Skeletal muscle tissue (tissue), 4 donors: ENCODE data around the gene PLEKHG4B. TPM values are rescaled to one million over a fixed set of nuclear protein-coding genes. Genes with fewer than 3 reads are reported as not detected.
A peak's percentile ranks its signal among the peaks of the same experiment; 100 is the strongest.

Source experiments
- H3K27ac ChIP-seq: one replicate; pipeline ENCODE4 v1.7.0; 2013; ENCODE audit warnings: mild to moderate bottlenecking, low read depth, low read length, inconsistent platforms
- H3K27me3 ChIP-seq, 3 donors: one replicate each; pipeline ENCODE4 v1.7.0; 2013; ENCODE audit warnings: low read length in 3 of 3; ENCODE audit not compliant: control insufficient read depth in 3 of 3, insufficient read depth in 3 of 3
- H3K36me3 ChIP-seq, 3 donors: one replicate each; pipeline ENCODE4 v1.7.0; 2013; ENCODE audit warnings: low read length in 3 of 3; ENCODE audit not compliant: control insufficient read depth in 3 of 3, insufficient read depth in 3 of 3
- H3K4me1 ChIP-seq, 3 donors: one replicate each; pipeline ENCODE4 v1.7.0; 2013; ENCODE audit warnings: low read length in 3 of 3, mild to moderate bottlenecking in 3 of 3; ENCODE audit not compliant: control insufficient read depth in 3 of 3, insufficient read depth in 3 of 3
- H3K4me3 ChIP-seq, 3 donors: one replicate each; pipeline ENCODE4 v1.7.0; 2013; ENCODE audit warnings: low read length in 3 of 3
- H3K9ac ChIP-seq, 3 donors: one replicate each; pipeline ENCODE4 v1.7.0; 2013; ENCODE audit warnings: low read length in 3 of 3, mild to moderate bottlenecking in 3 of 3, moderate library complexity in 2 of 3, low read depth in 1 of 3
- H3K9me3 ChIP-seq, 3 donors: one replicate each; pipeline ENCODE4 v1.7.0; 2013; ENCODE audit warnings: low read length in 3 of 3; ENCODE audit not compliant: control insufficient read depth in 3 of 3
- total RNA-seq: library from RNA; depleted of rRNA; stranded (reverse); fragments of >200 nt; gene quantifications from one replicate; pipeline ENCODE4 v1.2.3, GENCODE V29; 2014
- donor health status: Osteomylitis.

The PLEKHG4B gene
- total RNA-seq, 1 donor from 2014 or later, result 0.52 TPM

DNA sequence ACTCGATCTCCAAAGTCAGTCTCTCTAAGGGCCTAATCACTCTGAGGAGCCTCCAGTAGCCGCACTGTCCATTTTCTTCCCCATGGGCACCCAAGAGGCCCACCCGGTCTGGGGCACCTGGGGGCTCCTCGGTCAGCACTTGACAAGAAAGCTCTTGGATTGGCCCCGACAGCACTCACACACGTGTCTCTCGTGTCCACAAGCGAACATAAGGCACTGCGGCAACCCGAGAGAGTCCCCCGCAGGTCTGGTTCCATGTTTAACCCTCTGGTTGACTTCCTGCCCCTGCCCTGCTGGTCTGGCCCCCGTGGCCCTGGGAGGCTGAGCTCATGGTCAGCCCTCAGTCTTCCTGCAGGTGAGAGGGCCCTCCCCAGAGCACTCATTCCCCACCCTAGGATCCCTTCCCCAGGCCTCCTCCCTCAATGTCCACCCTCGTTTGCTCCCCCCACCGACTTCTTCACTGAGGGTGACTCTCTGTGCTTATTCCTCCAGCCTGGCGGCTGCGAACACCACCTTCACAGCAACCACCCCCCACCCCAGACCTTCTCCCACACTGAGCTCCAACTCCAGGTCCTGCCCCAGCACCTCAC lies 83.0 kb downstream of the PLEKHG4B start:
- no peak overlapping the region for H3K9ac ChIP-seq
- peaks cover 8 to 13% (median 8%) of the 10 kb centered on the region in 3 donors for H3K27me3 ChIP-seq
- H3K4me3 ChIP-seq, result no peak overlapping the region
- H3K27ac ChIP-seq, result no peak overlapping the region
- no peaks in the 10 kb centered on the region for H3K4me1 ChIP-seq
- no peaks in the 10 kb centered on the region for H3K9me3 ChIP-seq
- H3K36me3 ChIP-seq, result no peaks in the 10 kb centered on the region

DNA sequence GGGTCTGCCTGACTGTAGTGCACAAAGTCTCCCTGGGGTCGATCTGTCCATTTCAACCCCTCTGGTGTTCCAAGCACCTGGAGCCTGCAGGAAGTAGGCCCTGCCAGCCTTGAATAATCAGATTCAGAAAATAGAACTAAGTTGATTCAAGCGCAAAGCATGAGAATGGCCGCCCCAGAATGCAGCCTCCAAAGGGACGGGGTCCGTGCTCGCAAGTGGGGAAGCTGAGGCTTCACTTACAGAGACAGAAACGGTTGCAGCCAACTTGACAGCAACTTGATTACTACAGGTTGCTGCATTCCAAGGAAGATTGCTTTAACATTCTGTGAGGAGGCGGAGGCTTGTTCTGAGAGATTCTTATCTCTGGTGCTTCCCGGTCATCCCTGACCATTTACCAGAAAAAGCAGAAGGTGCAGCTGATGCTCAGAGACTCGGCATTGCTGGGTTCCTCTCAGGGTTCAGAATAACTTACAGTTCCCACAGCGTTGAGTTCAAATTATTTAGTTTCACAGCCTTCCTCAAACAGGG lies 84.4 kb downstream of the PLEKHG4B start:
- no peaks in the 10 kb centered on the region for H3K36me3 ChIP-seq
- H3K9me3 ChIP-seq, result no peaks in the 10 kb centered on the region
- no peak overlapping the region for H3K27ac ChIP-seq
- H3K27me3 ChIP-seq, result peaks cover 7 to 13% (median 8%) of the 10 kb centered on the region in 3 donors
- H3K4me3 ChIP-seq, result no peak overlapping the region
- H3K9ac ChIP-seq, result no peak overlapping the region
- H3K4me1 ChIP-seq, result peaks cover 6 to 8% (median 8%) of the 10 kb centered on the region in 3 donors

GRCh38 chr5:178110-178509 lies 86.1 kb downstream of the PLEKHG4B start:
- no peaks in the 10 kb centered on the region for H3K36me3 ChIP-seq
- H3K9ac ChIP-seq, result no peak overlapping the region
- H3K9me3 ChIP-seq, result no peaks in the 10 kb centered on the region
- H3K4me1 ChIP-seq, result peaks cover 6 to 8% (median 8%) of the 10 kb centered on the region in 3 donors
- H3K4me3 ChIP-seq, result no peak overlapping the region
- peaks cover 6 to 8% (median 6%) of the 10 kb centered on the region in 3 donors for H3K27me3 ChIP-seq
- no peak overlapping the region for H3K27ac ChIP-seq

DNA sequence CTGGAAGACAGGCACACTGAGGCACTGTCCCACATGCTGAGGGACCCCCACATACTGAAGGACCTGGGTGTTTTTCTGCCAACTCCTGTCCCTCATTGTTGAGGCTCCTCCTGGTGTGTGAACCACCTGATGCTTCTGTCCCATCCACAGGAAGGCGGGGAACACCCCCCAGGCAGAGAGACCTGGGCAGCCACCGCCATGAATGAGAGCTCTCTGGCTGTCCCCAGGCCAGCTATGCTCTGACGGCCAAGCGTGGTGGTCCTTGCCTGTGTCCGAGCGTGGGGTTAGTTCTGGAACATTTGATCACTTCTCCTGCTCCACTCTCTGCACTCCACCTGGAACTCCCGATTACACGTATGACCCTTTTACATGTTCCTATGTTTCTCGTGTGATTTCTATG lies 87.4 kb downstream of the PLEKHG4B start:
- Histone ChIP-seq H3K27ac (no peak overlapping the region), H3K36me3 (no peaks in the 10 kb centered on the region), H3K9me3 (no peaks in the 10 kb centered on the region), H3K27me3 (peaks cover 0 to 6% (median 0%) of the 10 kb centered on the region in 3 donors), H3K4me3 (no peak overlapping the region), H3K9ac (no peak overlapping the region), H3K4me1 (peaks cover 6 to 8% (median 8%) of the 10 kb centered on the region in 3 donors)

- H3K27me3 ChIP-seq, result peaks cover 0 to 6% (median 0%) of the 10 kb centered on the region in 3 donors
- H3K9me3 ChIP-seq, result no peaks in the 10 kb centered on the region
- peak overlapping the region in 2 of 3 donors; percentile 12 to 33 for H3K9ac ChIP-seq
- no peak overlapping the region for H3K27ac ChIP-seq
- H3K4me3 ChIP-seq, result peak overlapping the region in 2 of 3 donors; percentile 19 to 29
- peaks cover 6 to 8% (median 8%) of the 10 kb centered on the region in 3 donors for H3K4me1 ChIP-seq
- no peaks in the 10 kb centered on the region for H3K36me3 ChIP-seq
Observed at GRCh38 chr5:180286-180918, 88.4 kb downstream of the PLEKHG4B start.

- no peaks in the 10 kb centered on the region for H3K36me3 ChIP-seq
- no peaks in the 10 kb centered on the region for H3K9me3 ChIP-seq
- H3K27ac ChIP-seq, result no peak overlapping the region
- H3K4me3 ChIP-seq, result no peak overlapping the region
- H3K27me3 ChIP-seq, result peaks cover 0 to 6% (median 0%) of the 10 kb centered on the region in 3 donors
- peaks cover 6 to 8% (median 8%) of the 10 kb centered on the region in 3 donors for H3K4me1 ChIP-seq
- H3K9ac ChIP-seq, result no peak overlapping the region
Observed at GRCh38 chr5:181160-181559, 89.2 kb downstream of the PLEKHG4B start.

DNA sequence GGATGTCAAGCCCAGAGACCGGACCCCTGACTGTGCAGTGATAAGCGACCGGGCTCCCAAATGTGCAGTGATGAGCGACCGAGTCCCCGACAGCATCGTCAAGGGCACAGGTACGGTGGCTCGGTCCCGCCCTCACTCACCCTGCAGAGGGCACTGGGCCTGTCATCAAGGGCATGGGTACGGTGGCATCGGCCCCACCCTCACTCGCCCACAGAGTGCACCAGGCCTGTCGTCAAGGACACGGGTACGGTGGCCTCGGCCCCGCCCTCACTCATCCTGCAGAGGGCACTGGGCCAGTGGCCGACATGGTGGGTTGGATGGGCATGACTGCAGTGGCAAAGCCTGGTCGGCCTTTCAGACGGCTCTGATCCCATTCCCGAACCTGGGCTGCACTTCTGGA lies 89.6 kb downstream of the PLEKHG4B start:
- Histone ChIP-seq H3K36me3 (no peaks in the 10 kb centered on the region), H3K27me3 (peaks cover 0 to 6% (median 0%) of the 10 kb centered on the region in 3 donors), H3K9me3 (no peaks in the 10 kb centered on the region), H3K4me3 (no peak overlapping the region), H3K9ac (no peak overlapping the region), H3K4me1 (peaks cover 6 to 8% (median 8%) of the 10 kb centered on the region in 3 donors), H3K27ac (no peak overlapping the region)

DNA sequence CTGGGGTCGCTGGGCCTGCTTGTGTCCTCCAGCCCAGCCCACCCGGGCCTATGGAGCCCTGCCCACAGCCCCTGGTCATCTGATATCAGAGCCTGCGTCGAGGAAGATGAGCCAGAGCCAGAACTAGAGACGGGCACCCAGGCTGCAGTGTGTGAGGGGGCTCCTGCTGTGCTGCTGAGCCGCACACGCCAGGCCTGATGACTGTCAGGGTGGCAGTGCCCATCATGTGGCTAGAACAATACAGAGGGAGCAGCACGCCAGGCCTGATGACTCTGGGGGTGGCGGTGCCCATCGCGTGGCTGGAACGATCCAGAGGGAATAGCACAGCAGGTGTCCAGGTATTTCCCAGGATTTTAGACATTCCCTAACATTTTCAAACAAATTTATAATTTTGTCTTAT lies 90.2 kb downstream of the PLEKHG4B start:
- H3K36me3 ChIP-seq, result no peaks in the 10 kb centered on the region
- H3K27ac ChIP-seq, result no peak overlapping the region
- H3K27me3 ChIP-seq, result peaks cover 0 to 7% (median 0%) of the 10 kb centered on the region in 3 donors
- H3K9me3 ChIP-seq, result no peaks in the 10 kb centered on the region
- H3K4me3 ChIP-seq, result no peak overlapping the region
- H3K9ac ChIP-seq, result no peak overlapping the region
- peaks cover 6 to 8% (median 8%) of the 10 kb centered on the region in 3 donors for H3K4me1 ChIP-seq

DNA sequence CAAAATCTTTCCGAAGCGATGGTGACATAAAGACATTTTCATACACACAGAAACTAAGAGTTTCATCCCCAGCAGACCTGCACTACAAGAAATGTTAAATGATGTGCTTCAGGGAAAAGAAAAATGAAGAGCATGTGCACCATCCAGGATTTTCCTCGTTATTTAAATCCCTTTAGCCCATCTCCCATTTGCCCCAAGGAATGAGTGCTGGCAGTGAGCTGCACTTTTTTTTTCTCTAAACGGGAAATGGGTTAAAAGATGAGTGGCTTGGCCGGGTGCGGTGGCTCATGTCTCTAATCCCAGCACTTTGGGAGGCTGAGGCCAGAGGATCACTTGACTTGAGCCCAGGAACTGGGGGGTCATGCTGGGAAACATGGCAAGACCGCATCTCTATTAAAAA lies 92.5 kb downstream of the PLEKHG4B start:
- Histone ChIP-seq H3K27me3 (peaks cover 0 to 10% (median 0%) of the 10 kb centered on the region in 3 donors), H3K36me3 (no peaks in the 10 kb centered on the region), H3K4me1 (peaks cover 28% of the 10 kb centered on the region in 3 donors), H3K9ac (no peak overlapping the region), H3K4me3 (no peak overlapping the region), H3K27ac (no peak overlapping the region), H3K9me3 (no peaks in the 10 kb centered on the region)
